Mammary epithelial cell (primary cell): ENCODE measurements around the gene NADK2.

Experiments used
- CTCF ChIP-seq, 2 donors: IDR thresholded peaks in 1 of 2; conservative IDR thresholded peaks in 1 of 2; 2 replicates each; pipeline ENCODE4 v1.5.1; 2011 to 2012; ENCODE audit warnings: inconsistent platforms in 2 of 2, low read length in 2 of 2, mild to moderate bottlenecking in 2 of 2, control low read depth in 1 of 2, low read depth in 1 of 2; ENCODE audit not compliant: insufficient read depth in 1 of 2; ENCODE audit errors: extremely low read depth in 1 of 2
- EZH2 ChIP-seq: IDR thresholded peaks from 2 replicates; pipeline ENCODE4 v1.6.1; 2012; ENCODE audit warnings: low read length, inconsistent platforms, borderline replicate concordance

GRCh38 chr5:36238502-36239295 is 3.0 kb downstream of the NADK2 start:
- TF ChIP-seq EZH2 (no peak), CTCF (conservative IDR thresholded peaks at IDR 0.05 in 1 of 2, IDR thresholded peaks at IDR 0.05 in 1 of 2; ENCODE audit: extremely low read depth in 1 of 2, insufficient read depth in 1 of 2, low read depth in 1 of 2, low read length in 2 of 2) (no peak)
